Hematopoietic multipotent progenitor cell treated with erythropoietin and hydrocortisone succinate and interleukin-3 and kit ligand, for 8 days (in vitro differentiated cells): ENCODE measurements around the gene SLC22A23.

Source experiments
- DNase-seq: peaks from one replicate; pipeline ENCODE4 v3.0.0-alpha.2; 2015

Gene SLC22A23

GRCh38 chr6:3293271-3294155 lies 163.3 kb downstream of the SLC22A23 start:
- no peak for DNase-seq

- DNase-seq, result no peak
Observed at GRCh38 chr6:3292431-3293197, 164.2 kb downstream of the SLC22A23 start.

DNA sequence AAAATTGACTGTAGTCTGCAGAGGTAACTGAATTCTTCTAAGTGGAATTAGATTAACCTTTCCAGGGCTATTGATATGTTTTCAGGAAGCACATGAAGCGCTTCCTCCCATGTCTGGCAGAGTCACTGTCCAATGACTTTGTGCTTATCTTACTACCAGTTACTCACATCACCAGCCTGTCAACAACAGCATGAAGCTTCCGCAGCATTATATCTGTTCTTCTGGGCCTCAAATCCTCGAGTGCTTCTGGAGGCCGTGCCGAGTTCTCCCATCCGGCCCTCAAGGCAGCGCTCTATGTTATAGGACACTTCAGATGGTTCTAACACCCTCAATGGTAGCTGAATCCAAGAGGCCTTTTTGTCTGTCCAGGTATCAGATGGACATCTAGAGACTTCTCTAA lies 164.9 kb downstream of the SLC22A23 start:
- peak; percentile 42 for DNase-seq

DNA sequence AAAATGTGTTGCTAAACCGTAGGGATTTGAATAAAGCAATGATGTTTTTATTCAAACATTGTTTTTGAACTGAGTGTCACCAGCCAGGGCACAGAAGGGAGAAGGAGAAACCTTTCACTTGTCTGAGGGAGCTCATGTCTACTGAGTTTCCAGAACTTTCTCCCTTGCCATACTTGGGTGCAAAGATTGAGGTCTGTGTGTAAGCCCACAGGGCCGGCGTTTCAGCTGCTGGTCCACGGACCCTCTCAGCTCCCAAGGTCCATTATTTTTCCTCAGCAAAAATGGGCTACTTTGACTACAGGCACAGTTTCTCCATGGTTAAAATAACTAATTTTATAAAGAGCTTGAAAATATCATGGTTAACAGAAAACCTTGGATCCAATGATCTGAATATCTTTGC lies 165.5 kb downstream of the SLC22A23 start:
- DNase-seq, result no peak

- no peak for DNase-seq
Observed at GRCh38 chr6:3290931-3291211, 166.0 kb downstream of the SLC22A23 start.

DNA sequence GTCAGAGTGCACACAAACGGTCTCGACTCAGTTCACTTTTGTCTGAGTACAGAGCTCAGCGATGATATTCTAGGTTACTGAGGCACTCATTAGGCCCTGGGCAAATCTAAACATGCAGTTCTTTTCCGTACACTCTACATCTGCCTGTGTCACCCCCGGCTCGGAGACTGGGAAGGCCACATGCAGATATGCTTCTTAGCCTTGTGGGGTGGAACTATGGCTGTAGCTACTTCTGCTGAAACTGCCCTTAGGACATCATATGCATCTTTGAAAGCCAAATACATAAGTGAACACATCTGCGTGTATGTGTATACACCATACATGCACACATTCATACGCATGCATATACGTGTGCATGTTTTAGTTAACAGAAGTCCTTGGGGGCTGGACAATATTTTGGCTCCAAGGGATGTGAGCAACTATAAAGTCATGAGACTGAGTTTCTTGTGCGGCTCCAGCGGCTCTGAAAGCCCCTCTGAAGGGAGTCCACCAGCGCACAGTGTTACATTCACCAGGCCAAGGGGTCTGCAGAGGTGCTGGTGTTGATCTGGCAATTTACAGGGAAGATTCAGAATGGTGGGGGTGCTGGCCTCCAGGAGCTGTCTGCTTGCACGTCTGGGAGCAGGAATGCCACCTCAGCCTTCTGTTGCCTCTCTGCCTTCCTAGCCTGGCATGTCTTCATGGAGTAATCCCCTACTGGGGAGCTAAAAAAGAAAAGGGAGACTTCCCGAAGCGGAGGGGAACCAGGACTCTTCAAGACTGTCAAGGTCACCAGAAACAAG lies 166.5 kb downstream of the SLC22A23 start:
- no peak for DNase-seq

- no peak for DNase-seq
Observed at GRCh38 chr6:3289664-3290055, 167.2 kb downstream of the SLC22A23 start.

GRCh38 chr6:3288711-3289663 lies 167.9 kb downstream of the SLC22A23 start:
- DNase-seq, result no peak

GRCh38 chr6:3287976-3288707 lies 168.7 kb downstream of the SLC22A23 start:
- DNase-seq, result peak; percentile 90

DNA sequence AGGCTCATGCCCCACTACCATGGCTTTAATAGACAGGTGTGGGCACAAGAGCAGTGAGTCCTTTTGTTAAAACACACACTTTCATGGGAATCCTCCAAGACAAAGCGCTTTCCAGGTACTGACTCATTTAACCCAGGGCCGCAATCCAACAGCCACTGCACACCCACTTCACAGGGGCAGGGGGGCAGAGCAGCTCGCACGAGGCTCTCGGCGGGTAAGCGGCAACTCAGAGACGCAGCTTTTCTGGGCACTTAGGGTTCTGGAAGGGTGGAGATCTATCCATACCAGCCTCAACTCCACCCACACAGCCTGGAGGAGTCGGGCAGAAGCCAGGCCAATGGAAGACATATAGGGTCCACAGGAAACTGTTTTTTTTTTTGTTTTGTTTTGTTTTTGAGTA lies 169.5 kb downstream of the SLC22A23 start:
- peak; percentile 19 for DNase-seq

GRCh38 chr6:3286641-3287171 lies 170.1 kb downstream of the SLC22A23 start:
- no peak for DNase-seq

GRCh38 chr6:3285732-3286131 lies 171.1 kb downstream of the SLC22A23 start:
- DNase-seq, result no peak

DNA sequence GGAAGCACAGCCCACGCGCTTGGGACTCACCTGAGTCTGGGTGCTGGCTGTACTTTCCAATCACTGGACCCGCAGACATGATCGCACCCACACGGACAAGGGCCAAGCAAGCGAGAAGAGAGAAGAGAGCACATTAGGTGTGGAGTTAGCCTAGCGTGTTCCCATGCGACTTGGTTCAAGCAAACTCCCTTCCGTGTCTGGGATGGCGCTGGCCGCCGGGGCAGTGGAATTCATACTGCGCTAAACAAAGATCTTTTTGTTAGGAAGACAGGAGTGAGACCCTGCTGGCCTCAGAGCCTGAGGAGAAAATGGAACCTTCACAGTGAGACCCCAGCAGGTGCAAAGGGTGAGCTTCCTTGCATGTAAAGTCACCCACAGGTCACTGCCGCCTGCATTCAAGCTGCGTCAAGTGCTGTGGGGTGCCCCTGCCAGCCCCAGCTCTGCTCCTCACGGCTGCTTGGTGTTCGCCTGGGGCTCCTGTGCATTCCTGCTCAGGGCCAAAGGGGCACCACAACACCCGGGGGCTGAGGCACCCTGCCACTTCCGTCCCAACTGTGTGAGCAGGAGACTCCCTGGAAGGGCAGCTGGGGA lies 171.7 kb downstream of the SLC22A23 start:
- no peak for DNase-seq

DNA sequence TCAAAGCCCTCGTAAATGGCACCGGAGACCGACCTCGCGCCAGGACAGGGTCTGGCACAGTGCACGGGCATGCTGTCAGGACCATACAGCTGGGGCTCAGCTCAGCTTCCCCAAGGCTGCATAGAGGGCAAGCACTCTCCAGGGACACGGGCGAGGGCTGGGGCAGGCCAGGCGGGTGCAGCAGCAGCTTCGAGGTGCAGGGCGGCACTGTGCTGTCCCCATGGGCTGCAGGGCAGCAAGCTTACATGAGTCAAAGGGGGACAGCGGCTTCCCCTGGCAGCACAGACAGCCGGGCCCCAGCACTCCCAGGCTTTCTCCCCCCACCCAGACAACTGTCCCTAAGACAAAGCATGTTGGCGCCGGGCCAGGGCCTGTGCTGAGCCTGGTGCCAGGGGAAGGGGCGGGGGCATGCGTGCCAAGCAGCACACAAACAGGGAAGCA lies 172.4 kb downstream of the SLC22A23 start:
- DNase-seq, result peak; percentile 23

GRCh38 chr6:3283641-3284435 lies 173.0 kb downstream of the SLC22A23 start:
- no peak for DNase-seq

- no peak for DNase-seq
Observed at GRCh38 chr6:3283241-3283640, 173.6 kb downstream of the SLC22A23 start.

- no peak for DNase-seq
Observed at GRCh38 chr6:3282476-3283236, 174.2 kb downstream of the SLC22A23 start.

DNA sequence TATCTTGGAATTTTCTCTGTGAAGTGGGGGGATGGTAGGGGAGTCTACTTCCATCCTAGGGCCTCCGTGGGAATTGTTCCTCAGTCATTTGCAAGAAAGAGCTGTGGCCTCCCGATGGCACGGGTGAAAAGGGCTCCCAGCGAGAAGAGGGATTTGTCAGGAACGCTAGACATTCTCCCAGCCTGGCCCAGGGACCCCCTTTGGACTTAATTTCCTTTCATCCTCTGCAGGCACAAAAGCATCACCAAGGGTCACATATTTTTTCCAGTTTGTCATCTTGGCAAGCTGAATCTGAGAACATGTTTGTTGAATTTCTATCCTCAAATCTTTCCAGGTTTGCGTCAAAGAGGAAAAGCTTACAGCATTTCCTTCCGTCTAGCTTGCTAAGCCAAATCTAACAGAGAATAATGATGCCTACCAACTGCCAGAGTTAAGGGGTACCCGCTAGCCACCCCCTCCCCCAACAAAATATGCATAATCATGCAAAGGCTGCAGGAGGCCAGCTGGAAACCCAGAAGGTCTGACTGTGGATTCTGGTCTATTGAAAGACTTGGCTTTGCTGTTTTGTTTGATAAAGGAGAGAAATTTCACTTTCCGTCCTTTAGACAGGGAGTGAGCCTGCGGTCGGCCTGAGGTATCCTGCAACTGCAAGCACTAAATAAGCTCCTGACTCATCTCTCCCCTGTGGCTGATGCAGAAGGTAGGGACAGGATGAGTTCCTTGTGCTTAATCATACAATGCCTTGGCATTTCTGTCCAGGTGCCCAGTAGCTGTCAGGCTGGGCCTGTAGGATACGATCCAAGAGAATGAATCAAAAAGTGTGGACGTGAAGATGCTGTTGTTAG lies 175.0 kb downstream of the SLC22A23 start:
- DNase-seq, result no peak
